CD4-positive, alpha-beta T cell (primary cell): ENCODE results near the gene UCHL5. TPM values are rescaled to one million over a fixed set of nuclear protein-coding genes. Genes with fewer than 3 reads are reported as not detected.

Experiments
- ATAC-seq: fragments of 200-7000 bp; cut with Tn5 transposase; one replicate; pipeline ENCODE4 v1.10.0; 2022; ENCODE audit warnings: mild to moderate bottlenecking; ENCODE audit not compliant: poor library complexity
- CTCF ChIA-PET: fragments of 350-600 bp; sonication (Branson Sonifier 250); formaldehyde crosslinking; loops from one replicate; lab custom pipeline; 2021; ENCODE audit warnings: antibody characterized with exemption, inconsistent platforms; lab: Charles Lee
- POLR2A ChIA-PET: fragments of 350-600 bp; sonication (Branson Sonifier 250); formaldehyde crosslinking; loops from one replicate; lab custom pipeline; 2021; ENCODE audit warnings: antibody characterized with exemption, inconsistent platforms; lab: Charles Lee
- DNase-seq, 14 experiments: peaks; one replicate each; pipeline ENCODE4 v3.0.0-alpha.2; 2013 to 2020; ENCODE audit warnings: mixed read lengths in 2 of 14
- H3K27ac ChIP-seq, 2 donors: one replicate each; pipeline versions ENCODE4 v1.5.1 to v1.7.0; 2013; ENCODE audit warnings: low read length in 2 of 2, low read depth in 1 of 2, mild to moderate bottlenecking in 1 of 2
- H3K27me3 ChIP-seq, 2 experiments: 1 replicate in 1 of 2; 2 replicates in 1 of 2; pipeline versions ENCODE4 v1.6.1 to v1.7.0; 2013; ENCODE audit warnings: low read length in 2 of 2, control low read depth in 1 of 2, mild to moderate bottlenecking in 1 of 2, moderate library complexity in 1 of 2; ENCODE audit not compliant: insufficient read depth in 2 of 2, control insufficient read depth in 1 of 2
- H3K36me3 ChIP-seq: one replicate; pipeline ENCODE4 v1.6.1; 2013; ENCODE audit warnings: low read length, control low read depth; ENCODE audit not compliant: insufficient read depth
- H3K4me1 ChIP-seq: one replicate; pipeline ENCODE4 v1.6.1; 2013; ENCODE audit warnings: low read length, control low read depth; ENCODE audit not compliant: insufficient read depth
- H3K4me3 ChIP-seq: one replicate; pipeline ENCODE4 v1.5.1; 2013; ENCODE audit warnings: mild to moderate bottlenecking, low read length, moderate library complexity
- H3K9me3 ChIP-seq, 2 experiments: 1 replicate in 1 of 2; 2 replicates in 1 of 2; pipeline versions ENCODE4 v1.6.1 to v1.7.0; 2013; ENCODE audit warnings: low read length in 2 of 2, mild to moderate bottlenecking in 2 of 2, control low read depth in 1 of 2, moderate library complexity in 1 of 2; ENCODE audit not compliant: control insufficient read depth in 1 of 2, insufficient read depth in 1 of 2
- H3K27ac Mint-ChIP-seq: one replicate; pipeline ENCODE4 v1.8.0; 2020; ENCODE audit warnings: mixed read lengths
- H3K27me3 Mint-ChIP-seq: one replicate; pipeline ENCODE4 v1.8.0; 2021; ENCODE audit warnings: mixed read lengths
- H3K36me3 Mint-ChIP-seq: one replicate; pipeline ENCODE4 v1.8.0; 2021; ENCODE audit warnings: low read depth, mixed read lengths
- H3K4me1 Mint-ChIP-seq: one replicate; pipeline ENCODE4 v1.8.0; 2021; ENCODE audit warnings: low read depth, mixed read lengths
- H3K4me3 Mint-ChIP-seq: one replicate; pipeline ENCODE4 v1.8.0; 2020; ENCODE audit warnings: mild to moderate bottlenecking, mixed read lengths
- H3K9me3 Mint-ChIP-seq: one replicate; pipeline ENCODE4 v1.8.0; 2020; ENCODE audit warnings: mixed read lengths
- CTCF ChIP-seq: fragments of 200-600 bp; IDR thresholded peaks from one replicate; pipeline ENCODE4 v1.8.0; 2022; ENCODE audit warnings: antibody characterized with exemption, mild to moderate bottlenecking
- intact Hi-C, 2 experiments: fragments of 100-400 bp; cut with DNase I in 1 of 2; cut with micrococcal nuclease in 1 of 2; formaldehyde crosslinking; loops; one replicate each; pipeline versions ENCODE4 v1.15.1 to v1.9.0; 2023 to 2025; cut with DNase I, micrococcal nuclease
- total RNA-seq, 174 experiments: library from RNA in 2 of 174; stranded (reverse) in 2 of 174; gene quantifications; one replicate each; pipeline ENCODE4 v1.2.3 and lab custom pipeline; 2021 to 2026

The UCHL5 gene
- total RNA-seq, 2 experiments from 2014 or later, result 16.4 to 19.2 TPM

GRCh38 chr1:192973202-192973601 is 86.0 kb downstream of the UCHL5 start:
- POLR2A ChIA-PET, result no interaction called here
- Mint-ChIP-seq H3K4me3 (no peak overlapping the region), H3K27me3 (no peaks in the 10 kb centered on the region), H3K4me1 (no peaks in the 10 kb centered on the region), H3K27ac (no peak overlapping the region), H3K36me3 (no peaks in the 10 kb centered on the region), H3K9me3 (no peaks in the 10 kb centered on the region)
- H3K4me1 ChIP-seq, result no peaks in the 10 kb centered on the region
- no peaks in the 10 kb centered on the region for H3K36me3 ChIP-seq
- H3K27ac ChIP-seq, result no peak overlapping the region
- DNase-seq (no peak), ATAC-seq (no peak)
- intact Hi-C loops, result no loop called here
- H3K4me3 ChIP-seq, result no peak overlapping the region
- no peak for TF ChIP-seq CTCF
- no peaks in the 10 kb centered on the region for H3K27me3 ChIP-seq
- no peaks in the 10 kb centered on the region for H3K9me3 ChIP-seq
- CTCF ChIA-PET, result no interaction called here

- Histone ChIP-seq H3K9me3 (no peaks in the 10 kb centered on the region), H3K27me3 (no peaks in the 10 kb centered on the region), H3K27ac (no peak overlapping the region), H3K4me1 (no peaks in the 10 kb centered on the region), H3K4me3 (no peak overlapping the region), H3K36me3 (no peaks in the 10 kb centered on the region)
- TF ChIP-seq CTCF, result no peak
- Mint-ChIP-seq H3K36me3 (no peaks in the 10 kb centered on the region), H3K4me3 (no peak overlapping the region), H3K27me3 (no peaks in the 10 kb centered on the region), H3K4me1 (no peaks in the 10 kb centered on the region), H3K9me3 (no peaks in the 10 kb centered on the region), H3K27ac (no peak overlapping the region)
- no peak for ATAC-seq
- ChIA-PET POLR2A (no interaction called here), CTCF (no interaction called here)
- DNase-seq, result no peak
- intact Hi-C loops, result no loop called here
Observed at GRCh38 chr1:192969091-192969490, 90.1 kb downstream of the UCHL5 start.

GRCh38 chr1:192968323-192968722 is 90.8 kb downstream of the UCHL5 start:
- no peaks in the 10 kb centered on the region for H3K4me1 Mint-ChIP-seq
- H3K4me3 Mint-ChIP-seq, result no peak overlapping the region
- H3K36me3 Mint-ChIP-seq, result no peaks in the 10 kb centered on the region
- ATAC-seq (no peak), DNase-seq (no peak)
- intact Hi-C loops, result no loop called here
- H3K9me3 Mint-ChIP-seq, result no peaks in the 10 kb centered on the region
- Histone ChIP-seq H3K9me3 (no peaks in the 10 kb centered on the region), H3K36me3 (no peaks in the 10 kb centered on the region), H3K4me1 (no peaks in the 10 kb centered on the region), H3K4me3 (no peak overlapping the region), H3K27me3 (no peaks in the 10 kb centered on the region), H3K27ac (no peak overlapping the region)
- H3K27me3 Mint-ChIP-seq, result no peaks in the 10 kb centered on the region
- TF ChIP-seq CTCF, result no peak
- no peak overlapping the region for H3K27ac Mint-ChIP-seq
- ChIA-PET POLR2A (no interaction called here), CTCF (no interaction called here)
